HPDE6-E6E7 (cell line): ENCODE data around the gene FKBP1B.
"Not testable (repeated sequence)": the region's sequence is repeated elsewhere in the genome, so short reads cannot be mapped to it uniquely, and the experiment has no call there.

Source experiments
- DNase-seq: peaks from one replicate; pipeline ENCODE4 v3.0.0; 2011; ENCODE audit warnings: missing footprints; ENCODE audit errors: extremely low spot score

Gene FKBP1B

DNA sequence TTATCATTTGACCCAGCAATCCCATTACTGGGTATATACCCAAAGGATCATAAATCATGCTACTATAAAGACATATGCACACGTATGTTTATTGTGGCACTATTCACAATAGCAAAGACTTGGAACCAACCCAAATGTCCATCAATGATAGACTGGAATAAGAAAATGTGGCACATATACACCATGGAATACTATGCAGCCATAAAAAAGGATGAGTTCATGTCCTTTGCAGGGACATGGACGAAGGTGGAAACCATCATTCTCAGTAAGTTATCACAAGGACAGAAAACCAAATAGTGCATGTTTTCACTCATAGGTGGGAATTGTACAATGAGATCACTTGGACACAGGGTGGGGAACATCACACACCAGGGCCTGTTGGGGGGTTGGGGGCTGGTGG, 51.2 kb downstream of the FKBP1B start:
- DNase-seq, result not testable (repeated sequence)

DNA sequence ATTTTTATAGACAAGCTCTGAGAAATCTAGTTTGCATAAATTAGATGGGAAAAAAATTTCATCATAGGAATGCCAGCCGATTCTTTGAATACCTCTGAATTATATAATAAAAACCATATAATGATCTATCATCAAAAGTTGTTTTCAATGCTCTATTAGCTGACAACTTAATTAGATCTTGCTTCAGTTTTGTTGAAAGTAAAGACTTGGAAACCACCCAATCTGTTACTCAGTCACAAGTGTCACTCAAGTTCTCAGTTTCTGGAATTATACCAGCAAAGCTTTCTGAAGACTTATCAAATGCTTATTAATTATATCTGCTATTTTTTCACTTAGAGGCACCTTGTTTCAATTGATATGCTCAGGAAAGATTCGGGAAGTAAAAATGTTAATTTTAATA, 52.5 kb downstream of the FKBP1B start:
- DNase-seq, result no peak

DNA sequence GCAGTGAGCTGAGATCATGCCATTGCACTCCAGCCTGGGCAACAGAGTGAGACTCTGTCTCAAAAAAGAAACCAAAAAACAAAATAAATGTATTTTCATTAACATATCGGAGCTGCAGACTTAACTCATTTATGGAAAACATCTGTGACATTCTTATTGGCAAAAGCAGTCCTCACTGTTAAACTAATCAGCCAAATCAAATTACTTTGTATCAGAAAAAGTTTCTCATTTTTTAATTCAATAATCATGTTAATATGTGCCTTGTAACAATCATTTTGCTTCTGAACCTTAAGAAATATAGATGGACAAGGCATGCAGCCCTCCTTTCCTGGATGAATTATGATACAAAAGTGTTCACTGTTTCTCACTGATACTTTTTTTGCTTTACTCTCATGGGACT, 53.1 kb downstream of the FKBP1B start:
- DNase-seq, result no peak

DNA sequence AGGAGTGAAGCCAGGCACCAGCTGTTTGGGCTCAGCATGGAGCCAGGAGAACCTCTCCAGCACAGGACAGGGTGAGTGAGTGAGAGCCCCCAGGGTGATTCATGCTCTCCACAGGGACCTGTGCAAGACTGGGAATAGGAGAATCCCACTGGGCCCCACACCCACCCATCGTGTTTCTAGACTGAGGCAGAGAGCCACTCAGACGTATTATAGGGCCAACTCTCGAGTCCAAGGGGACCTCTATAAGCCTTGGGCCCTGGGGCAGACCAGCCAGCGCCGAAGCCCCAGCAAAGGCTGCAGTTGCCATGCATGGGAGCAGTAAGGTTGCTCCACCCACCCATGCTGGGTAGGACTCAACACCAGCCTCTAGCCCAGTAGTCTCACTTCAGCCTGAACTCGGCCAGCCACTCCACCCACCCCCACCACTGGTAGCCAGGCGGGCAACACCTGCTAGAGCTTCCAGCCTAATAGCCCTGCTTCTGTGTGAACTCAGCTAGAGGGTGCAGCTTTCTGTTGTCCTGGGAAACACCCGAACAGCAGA, 54.6 kb downstream of the FKBP1B start:
- DNase-seq, result no peak

DNA sequence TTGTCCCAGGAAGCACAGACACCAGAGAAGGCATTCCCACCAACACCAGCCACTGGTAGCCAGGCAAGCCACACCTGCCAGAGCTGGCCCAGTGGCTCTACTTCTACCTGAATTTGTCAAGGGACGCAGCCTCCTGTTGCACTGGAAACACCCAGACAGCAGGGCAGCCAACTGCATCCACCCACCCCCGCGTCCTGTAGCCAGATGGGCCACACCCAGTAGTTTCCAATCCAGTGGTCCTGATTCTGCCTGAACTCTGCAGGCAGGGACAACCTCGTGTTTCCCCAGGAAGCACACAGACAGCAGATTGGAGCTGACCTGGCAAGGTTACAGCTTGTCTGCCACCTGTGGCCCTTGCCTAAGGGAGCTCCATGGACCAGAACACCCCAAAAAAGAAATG, 55.4 kb downstream of the FKBP1B start:
- no peak for DNase-seq

DNA sequence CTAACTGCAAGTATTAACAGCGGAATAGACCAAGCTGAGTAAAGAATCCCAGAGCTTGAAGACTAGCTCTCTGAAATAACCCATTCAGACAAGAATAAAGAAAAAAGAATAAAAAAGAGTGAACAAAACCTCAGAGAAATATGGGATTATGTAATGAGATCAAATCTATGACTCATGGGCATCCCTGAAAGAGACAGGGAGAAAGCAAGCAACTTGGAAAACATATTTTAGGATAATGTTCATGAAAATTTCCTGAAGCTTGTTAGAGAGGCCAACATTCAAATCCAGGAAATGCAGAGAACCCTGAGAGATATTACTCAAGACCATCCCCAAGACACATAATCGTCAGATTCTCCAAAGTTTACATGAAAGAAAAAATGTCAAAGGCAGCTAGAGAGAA, 56.3 kb downstream of the FKBP1B start:
- DNase-seq, result no peak

DNA sequence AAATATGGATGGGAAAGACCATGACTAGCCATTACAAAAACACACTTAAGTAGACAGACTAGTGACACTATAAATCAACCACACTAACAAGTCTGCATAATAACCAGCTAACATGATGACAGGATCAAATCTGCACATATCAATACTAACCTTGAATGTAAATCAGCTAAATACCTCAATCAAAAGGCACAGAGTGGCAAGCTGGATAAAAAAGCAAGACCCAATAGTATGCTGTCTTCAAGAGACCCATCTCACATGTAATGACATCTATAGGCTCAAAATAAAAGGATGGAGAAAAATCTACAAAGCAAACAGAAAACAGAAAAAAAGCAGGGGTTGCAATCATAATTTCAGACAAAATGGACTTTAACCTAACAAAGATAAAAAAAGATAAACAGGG, 57.2 kb downstream of the FKBP1B start:
- DNase-seq, result no peak

DNA sequence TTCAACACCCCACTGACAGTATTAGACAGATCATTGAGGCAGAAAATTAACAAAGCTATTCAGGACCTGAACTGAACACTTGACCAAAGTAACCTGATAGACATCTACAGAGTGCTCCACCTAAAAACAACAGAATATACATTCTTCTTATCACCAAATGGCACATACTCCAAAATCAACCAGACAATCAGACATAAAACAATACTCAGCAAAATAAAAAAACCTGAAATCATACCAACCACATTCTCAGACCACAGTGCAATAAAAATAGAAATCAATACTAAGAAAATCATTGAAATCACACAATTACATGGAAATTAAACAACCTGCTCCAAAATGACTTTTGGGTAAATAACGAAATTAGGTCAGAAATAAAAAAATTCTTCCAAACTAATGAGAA, 57.8 kb downstream of the FKBP1B start:
- DNase-seq, result no peak

DNA sequence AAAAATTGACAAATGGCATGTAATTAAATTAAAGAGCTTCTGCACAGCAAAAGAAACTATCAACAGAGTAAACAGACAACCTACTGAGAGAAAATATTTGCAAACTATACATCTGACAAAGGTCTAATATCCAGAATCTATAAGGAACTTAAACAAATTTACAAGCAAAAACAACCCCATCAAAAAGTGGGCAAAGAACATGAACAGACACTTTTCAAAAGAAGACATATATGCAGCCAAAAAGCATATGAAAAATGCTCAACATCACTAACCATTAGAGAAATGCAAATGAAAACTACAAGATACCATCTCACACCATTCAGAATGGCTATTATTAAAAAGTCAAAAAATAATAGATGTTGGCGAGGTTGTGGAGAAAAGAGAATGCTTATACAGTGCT, 59.9 kb downstream of the FKBP1B start:
- DNase-seq, result not testable (repeated sequence)

DNA sequence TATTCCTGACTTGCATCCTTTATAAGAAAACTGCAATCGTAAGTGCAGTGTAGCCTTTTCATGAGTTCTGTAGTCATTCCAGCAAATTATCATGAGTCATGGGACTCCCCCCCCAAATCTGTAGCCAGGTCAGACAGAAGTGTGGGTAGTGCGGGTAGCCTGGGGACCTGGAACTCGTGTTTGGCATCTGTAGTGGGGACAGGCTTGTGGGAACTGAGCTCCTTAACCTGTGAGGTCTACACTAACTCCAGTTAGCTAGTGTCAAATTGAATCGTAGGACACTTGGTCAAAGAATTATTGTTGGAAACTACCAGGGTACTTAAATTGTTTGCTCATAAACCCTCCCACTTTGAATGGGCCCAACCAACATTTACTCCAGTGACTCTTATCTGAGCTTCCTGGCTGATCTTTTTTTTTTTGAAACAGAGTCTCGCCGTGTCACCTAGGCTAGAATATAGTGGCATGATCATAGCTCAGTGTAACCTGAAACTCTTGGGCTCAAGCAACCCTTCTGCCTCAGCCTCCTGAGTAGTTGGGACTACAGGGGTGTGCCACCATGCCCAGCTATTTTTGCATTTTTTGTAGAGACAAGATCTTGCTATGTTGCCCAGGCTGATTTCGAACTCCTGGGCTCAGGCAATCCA, 61.2 kb downstream of the FKBP1B start:
- no peak for DNase-seq

DNA sequence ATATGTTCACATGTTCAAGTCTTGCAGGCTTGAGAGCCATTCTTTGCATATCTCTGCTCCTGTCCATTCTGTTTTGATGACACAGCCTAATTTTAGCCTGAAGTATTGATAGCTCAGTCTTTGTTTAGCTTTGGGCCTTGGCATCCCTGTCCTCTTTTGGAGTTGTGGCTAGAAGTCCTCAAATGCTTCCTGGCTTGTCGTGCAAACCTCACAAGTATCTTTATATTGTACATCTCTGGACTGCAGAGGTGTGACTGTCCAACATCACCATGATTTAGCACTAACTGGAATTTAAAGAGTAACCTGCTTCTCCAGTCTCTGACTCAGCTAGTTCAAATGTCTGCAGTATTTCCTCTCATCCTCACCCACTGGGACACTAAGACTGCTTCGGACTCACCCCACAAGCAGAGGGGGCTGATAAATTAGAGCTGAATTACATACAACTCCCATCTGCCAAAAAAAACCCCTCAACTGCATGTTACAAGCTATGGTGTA, 61.9 kb downstream of the FKBP1B start:
- DNase-seq, result peak; percentile 50
